ENCODE results near the gene SUPT6H.
"Not testable (repeated sequence)": the region's sequence is repeated elsewhere in the genome, so short reads cannot be mapped to it uniquely, and the experiment has no call there.

Gene SUPT6H

GRCh38 chr17:28722417-28723158 is 60.6 kb downstream of the SUPT6H start:
- no peak for DNase-seq

- DNase-seq, result no peak
Measured at GRCh38 chr17:28723159-28723835, 61.3 kb downstream of the SUPT6H start.

GRCh38 chr17:28723836-28724499 is 62.0 kb downstream of the SUPT6H start:
- not testable (repeated sequence) for DNase-seq

GRCh38 chr17:28724500-28725165 is 62.6 kb downstream of the SUPT6H start:
- DNase-seq, result no peak

- no peak for DNase-seq
Measured at GRCh38 chr17:28725166-28725659, 63.2 kb downstream of the SUPT6H start.

GRCh38 chr17:28725660-28726225 is 63.7 kb downstream of the SUPT6H start:
- no peak for DNase-seq

- peak; percentile 58 to 75 for DNase-seq
Measured at GRCh38 chr17:28726226-28726626, 64.2 kb downstream of the SUPT6H start, which contains the start of gene TLCD1. Gene TLCD1, minus strand, starts transcription at chr17:28726233. Its CDS starts 136 bp downstream, at chr17:28726097.

- peak; percentile 91 to 92 for DNase-seq
Measured at GRCh38 chr17:28726627-28727491, 64.9 kb downstream of the SUPT6H start.

- DNase-seq, result peak; percentile 96 to 97
Measured at GRCh38 chr17:28728364-28729200, 66.6 kb downstream of the SUPT6H start, which contains the start of gene NEK8. Gene NEK8, plus strand, starts transcription at chr17:28728788. Its CDS starts 26 bp downstream, at chr17:28728814.

- no peak for DNase-seq
Measured at GRCh38 chr17:28729950-28730330, 67.9 kb downstream of the SUPT6H start.

GRCh38 chr17:28733346-28733745 is 71.3 kb downstream of the SUPT6H start:
- no peak for DNase-seq

- no peak for DNase-seq
Measured at GRCh38 chr17:28734712-28735241, 72.8 kb downstream of the SUPT6H start.

- no peak for DNase-seq
Measured at GRCh38 chr17:28735242-28735722, 73.3 kb downstream of the SUPT6H start.

- DNase-seq, result not testable (repeated sequence)
Measured at GRCh38 chr17:28735913-28736769, 74.1 kb downstream of the SUPT6H start.

GRCh38 chr17:28737316-28737715 is 75.3 kb downstream of the SUPT6H start:
- no peak for DNase-seq

GRCh38 chr17:28737770-28738679 is 76.0 kb downstream of the SUPT6H start:
- DNase-seq, result peak in 1 of 2 donors; percentile 83

- peak; percentile 69 to 87 for DNase-seq
Measured at GRCh38 chr17:28738680-28739384, 76.8 kb downstream of the SUPT6H start.
